GM12874 (cell line): ENCODE results near the gene JDP2.

ENCODE experiments used
- TF ChIP-seq, protein P1 (sequence below): IDR thresholded peaks from 2 replicates; pipeline ENCODE4 v1.5.1; 2011; ENCODE audit warnings: low read depth, mild to moderate bottlenecking, control low read depth, low read length, moderate library complexity; ENCODE audit not compliant: insufficient read depth

JDP2 gene

DNA sequence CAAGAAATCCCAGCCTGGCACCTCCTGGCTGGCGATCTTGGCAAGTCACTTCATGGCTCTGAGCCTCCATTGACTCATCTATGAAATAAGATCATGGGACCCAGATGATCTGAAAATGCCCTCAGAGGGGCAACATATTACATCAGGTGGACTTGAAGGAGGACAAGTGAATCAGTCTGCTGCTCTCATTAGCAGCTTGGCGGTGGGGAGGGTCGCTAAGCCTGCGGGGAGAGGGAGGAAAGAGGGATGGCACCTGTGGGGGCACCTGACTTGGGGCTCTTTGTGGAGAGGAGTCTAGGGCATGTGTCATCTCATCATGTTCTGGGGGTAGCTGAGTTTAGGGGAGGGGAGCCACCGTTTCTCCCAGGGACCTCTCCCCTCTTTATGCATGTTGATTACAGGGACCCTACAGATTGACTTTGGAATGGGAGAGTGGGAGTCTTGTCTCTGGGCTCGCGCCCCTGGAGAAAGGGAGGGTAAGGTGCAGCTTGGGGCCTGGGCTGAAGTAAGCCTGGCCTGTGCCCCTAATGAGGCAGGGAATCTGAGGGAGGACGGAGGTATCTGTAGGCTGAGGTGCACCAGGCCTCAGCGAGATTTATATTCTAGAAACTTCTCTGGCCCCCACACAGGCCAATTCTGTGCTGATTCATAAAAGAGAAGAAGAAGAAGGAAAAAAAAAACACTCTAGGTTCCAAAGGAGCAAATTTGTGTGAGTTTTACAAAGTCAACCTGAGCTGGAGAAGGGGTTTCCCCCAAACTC is 65.2 kb downstream of the JDP2 start:
- TF ChIP-seq, protein P1, sequence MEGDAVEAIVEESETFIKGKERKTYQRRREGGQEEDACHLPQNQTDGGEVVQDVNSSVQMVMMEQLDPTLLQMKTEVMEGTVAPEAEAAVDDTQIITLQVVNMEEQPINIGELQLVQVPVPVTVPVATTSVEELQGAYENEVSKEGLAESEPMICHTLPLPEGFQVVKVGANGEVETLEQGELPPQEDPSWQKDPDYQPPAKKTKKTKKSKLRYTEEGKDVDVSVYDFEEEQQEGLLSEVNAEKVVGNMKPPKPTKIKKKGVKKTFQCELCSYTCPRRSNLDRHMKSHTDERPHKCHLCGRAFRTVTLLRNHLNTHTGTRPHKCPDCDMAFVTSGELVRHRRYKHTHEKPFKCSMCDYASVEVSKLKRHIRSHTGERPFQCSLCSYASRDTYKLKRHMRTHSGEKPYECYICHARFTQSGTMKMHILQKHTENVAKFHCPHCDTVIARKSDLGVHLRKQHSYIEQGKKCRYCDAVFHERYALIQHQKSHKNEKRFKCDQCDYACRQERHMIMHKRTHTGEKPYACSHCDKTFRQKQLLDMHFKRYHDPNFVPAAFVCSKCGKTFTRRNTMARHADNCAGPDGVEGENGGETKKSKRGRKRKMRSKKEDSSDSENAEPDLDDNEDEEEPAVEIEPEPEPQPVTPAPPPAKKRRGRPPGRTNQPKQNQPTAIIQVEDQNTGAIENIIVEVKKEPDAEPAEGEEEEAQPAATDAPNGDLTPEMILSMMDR = no peak

DNA sequence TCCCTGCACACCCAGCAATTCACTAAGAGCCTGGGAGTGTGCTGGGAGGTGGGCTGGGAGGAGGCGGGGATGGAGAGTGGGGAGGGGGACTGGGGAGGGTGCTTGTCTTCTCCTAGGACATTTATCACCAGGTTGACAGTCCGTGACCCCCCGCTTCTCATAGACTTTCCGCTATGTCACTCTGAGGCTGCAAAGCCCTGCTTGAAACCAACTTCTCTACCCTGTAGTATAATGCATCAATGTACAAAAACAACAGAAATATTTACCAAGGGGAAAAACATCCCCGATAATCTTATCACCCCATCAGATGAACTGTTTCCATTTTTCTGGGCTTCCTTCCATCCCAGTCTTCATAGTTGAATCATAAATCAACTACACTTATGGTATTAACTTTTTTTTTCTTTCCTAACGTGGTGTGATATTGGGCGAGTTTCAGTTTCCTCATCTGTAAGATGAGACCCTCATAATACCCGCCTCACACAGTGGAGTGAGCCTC is 65.8 kb downstream of the JDP2 start:
- TF ChIP-seq, protein P1 = no peak

DNA sequence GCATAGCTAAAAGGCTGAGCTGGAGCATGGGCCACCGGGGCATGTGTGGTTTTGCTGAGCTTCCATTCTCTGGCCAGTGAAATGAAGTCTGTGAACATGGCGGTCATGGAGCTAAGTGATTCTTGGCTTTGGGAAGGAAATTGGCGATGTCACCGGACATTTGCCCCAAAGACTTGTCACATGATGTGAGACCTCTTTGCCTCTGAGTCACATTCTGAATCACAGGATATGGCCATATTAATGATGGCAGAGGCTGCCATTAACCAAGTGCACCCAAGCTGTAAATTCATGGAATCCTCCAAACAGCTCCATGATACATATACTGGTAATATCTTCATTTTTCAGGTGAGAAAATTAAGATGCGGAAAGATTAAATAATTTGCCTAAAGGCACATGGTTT is 67.1 kb downstream of the JDP2 start:
- TF ChIP-seq, protein P1 = no peak

DNA sequence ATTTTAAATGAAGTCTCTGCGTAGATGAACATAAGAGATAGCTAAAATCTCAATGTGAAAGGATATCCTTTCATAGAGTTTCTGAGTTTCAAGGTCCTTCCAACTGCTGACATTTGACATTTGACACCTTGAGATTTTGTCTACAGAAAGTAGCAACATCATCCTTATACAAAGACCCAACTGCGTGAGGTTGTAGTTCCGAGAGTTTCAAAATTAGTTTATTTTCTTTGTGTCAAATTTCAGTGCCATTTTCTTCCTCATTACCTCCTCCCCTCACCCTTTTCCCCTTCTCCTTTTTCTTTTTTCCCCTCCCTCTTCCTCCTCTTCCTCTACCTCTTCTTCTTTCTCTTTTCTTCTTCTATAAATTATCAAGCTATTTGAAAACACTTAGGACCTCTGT is 67.6 kb downstream of the JDP2 start:
- TF ChIP-seq, protein P1 = no peak

DNA sequence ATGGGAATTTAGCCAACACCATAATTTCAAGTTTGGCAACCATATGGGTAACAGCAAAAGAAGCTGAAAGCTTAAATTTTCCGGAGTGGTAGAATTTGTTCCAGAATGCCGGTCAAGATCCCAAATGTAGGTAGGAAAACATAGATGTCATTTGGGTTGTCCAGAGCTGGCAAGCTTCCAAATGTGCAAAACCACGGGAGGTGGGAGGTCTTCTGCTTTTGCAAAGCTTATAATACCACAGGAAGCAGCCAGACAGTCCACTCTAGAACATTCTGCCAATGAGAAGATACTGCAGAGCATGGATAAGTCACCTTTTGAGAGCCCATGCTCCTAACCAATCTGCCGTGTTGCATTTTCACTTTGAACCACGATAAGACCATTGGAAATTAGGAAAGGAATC is 68.1 kb downstream of the JDP2 start:
- TF ChIP-seq, protein P1 = no peak

DNA sequence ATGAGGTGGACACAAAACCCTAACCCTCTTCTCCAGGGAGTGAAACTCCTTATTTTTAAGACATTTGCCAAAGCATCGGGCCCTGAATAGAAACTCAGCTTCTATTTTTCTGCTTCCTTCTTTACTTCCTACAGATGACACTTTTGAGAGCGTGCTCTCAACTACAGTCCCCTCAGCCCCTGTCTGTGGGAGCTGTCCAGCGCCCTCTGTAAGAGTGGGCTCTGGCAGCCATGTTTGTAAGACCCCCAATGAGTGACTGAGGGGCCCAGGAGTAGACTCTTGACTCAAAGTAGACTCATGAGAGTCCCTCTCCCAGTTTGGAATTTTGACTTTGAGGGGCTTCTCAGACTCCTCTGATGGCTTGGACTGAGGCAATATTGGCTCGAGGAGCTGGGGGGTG is 68.9 kb downstream of the JDP2 start:
- TF ChIP-seq, protein P1 = no peak

DNA sequence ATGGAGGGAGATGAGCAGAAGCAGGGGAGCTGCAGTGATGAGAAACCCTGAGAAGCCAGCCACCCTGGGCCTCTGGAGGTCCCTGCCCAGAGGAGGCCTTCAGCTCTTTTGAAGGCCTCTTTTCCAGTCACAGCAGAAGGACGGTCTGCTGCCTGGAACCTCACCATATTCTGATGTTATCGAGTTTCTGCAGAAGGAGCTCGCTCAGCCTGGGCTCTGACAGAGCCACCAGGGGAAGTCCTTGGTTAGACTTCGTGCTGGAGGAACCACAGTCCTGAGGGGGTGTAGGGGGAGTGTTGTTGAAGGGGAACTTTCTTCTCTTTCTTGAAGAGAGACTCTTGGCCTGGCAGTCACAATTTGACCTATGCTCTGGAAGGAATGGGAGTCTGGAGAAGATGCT is 69.4 kb downstream of the JDP2 start:
- TF ChIP-seq, protein P1 = no peak
